ENCODE measurements around the gene LEMD3. TPM values are rescaled to one million over a fixed set of nuclear protein-coding genes. Genes with fewer than 3 reads are reported as not detected.

Gene LEMD3
- total RNA-seq, 2 experiments from 2014 or later: 67.1 to 68.8 TPM

DNA sequence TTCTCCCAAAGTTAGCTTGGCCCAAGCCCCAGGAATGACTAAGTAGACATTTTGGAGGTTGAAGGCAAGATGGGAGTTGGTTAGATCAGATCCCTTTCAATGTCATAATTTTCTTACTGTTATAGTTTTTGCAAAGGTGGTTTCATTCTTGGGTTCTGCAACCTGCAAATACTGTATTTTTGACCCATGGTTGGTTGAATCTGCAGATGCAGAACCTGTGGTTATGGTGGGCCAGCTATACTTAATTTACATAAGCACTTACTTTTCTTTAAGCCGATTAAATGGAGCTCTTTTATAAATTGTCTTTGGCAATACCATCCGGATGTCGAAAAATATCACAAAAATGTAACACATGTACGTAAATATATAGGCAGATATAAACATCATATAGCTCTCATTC is 25.6 kb downstream of the LEMD3 start:
- H3K36me3 Mint-ChIP-seq (ENCODE audit: low read depth): peaks cover 75% of the 10 kb centered on the region

DNA sequence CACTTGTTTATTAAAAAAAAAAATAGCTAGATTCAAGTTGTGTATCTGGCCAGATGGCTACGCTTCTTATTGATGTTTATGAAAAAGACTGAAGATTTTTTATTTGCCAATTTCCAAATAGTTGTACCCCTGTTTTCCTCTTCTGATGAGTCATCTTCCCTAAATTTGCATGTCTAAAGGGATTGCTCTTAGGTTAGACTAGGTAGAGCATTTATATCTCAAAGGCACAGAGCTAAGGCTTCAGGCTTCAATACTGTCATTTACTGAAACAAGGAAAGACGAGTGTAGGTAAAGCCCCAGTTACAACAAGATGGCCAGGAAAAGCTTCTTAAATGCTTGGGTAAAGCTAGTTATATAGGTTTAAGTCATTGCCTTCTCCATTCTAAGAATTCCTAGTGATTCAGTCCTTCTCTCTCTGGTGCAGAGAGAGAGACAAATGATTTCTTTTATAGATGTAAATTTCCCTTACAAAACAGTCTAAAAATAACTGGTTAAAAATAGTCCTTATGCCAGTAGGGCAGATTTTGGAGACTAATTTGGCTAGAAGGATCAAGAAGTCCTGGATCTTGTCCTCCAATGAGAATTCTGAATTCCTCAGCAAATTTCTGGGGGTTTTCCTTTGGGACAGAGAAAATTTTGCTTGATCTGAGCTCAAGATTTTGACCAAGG is 26.1 kb downstream of the LEMD3 start:
- Mint-ChIP-seq H3K27me3 (no peaks in the 10 kb centered on the region), H3K9me3 (peaks cover 11% of the 10 kb centered on the region), H3K27ac (no peak overlapping the region), H3K4me3 (no peak overlapping the region), H3K4me1 (ENCODE audit: low read depth) (peaks cover 76% of the 10 kb centered on the region), H3K36me3 (ENCODE audit: low read depth) (peaks cover 78% of the 10 kb centered on the region)
- Histone ChIP-seq H3K27ac (ENCODE audit: low read depth in 1 of 2, low read length in 2 of 2) (no peak overlapping the region), H3K9me3 (ENCODE audit: control insufficient read depth in 1 of 2, insufficient read depth in 1 of 2, low read length in 2 of 2) (peaks cover 0 to 13% of the 10 kb centered on the region in 2 experiments), H3K4me3 (ENCODE audit: low read length) (no peak overlapping the region), H3K4me1 (ENCODE audit: insufficient read depth, low read length) (peaks cover 7% of the 10 kb centered on the region), H3K27me3 (ENCODE audit: control insufficient read depth in 1 of 2, insufficient read depth in 2 of 2, low read length in 2 of 2) (no peaks in the 10 kb centered on the region), H3K36me3 (ENCODE audit: insufficient read depth, low read length) (peaks cover 8% of the 10 kb centered on the region)
- TF ChIP-seq, protein P1, sequence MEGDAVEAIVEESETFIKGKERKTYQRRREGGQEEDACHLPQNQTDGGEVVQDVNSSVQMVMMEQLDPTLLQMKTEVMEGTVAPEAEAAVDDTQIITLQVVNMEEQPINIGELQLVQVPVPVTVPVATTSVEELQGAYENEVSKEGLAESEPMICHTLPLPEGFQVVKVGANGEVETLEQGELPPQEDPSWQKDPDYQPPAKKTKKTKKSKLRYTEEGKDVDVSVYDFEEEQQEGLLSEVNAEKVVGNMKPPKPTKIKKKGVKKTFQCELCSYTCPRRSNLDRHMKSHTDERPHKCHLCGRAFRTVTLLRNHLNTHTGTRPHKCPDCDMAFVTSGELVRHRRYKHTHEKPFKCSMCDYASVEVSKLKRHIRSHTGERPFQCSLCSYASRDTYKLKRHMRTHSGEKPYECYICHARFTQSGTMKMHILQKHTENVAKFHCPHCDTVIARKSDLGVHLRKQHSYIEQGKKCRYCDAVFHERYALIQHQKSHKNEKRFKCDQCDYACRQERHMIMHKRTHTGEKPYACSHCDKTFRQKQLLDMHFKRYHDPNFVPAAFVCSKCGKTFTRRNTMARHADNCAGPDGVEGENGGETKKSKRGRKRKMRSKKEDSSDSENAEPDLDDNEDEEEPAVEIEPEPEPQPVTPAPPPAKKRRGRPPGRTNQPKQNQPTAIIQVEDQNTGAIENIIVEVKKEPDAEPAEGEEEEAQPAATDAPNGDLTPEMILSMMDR (IDR thresholded peaks at IDR 0.05): no peak
- ChIA-PET POLR2A (interaction anchor here (1.7 kb wide), 1 partner anchor 26 kb away, joined by 13 read pairs; the partner anchor contains the start of gene LEMD3), CTCF (interaction anchor here (1.5 kb wide), 1 partner anchor 9 kb away, joined by 4 read pairs; no protein-coding TSS in a partner anchor)
- intact Hi-C loops (cut with DNase I, micrococcal nuclease): no loop called here
- ATAC-seq (ENCODE audit: poor library complexity): no peak
- no peak for DNase-seq

More for the DNA sequence above, 25.6 kb downstream of the LEMD3 start:
- POLR2A ChIA-PET: interaction anchor here (1.7 kb wide), 1 partner anchor 26 kb away, joined by 13 read pairs; the partner anchor contains the start of gene LEMD3
- TF ChIP-seq, protein P1 (IDR thresholded peaks at IDR 0.05): no peak
- intact Hi-C loops (cut with DNase I, micrococcal nuclease): no loop called here
- Histone ChIP-seq H3K27me3 (ENCODE audit: control insufficient read depth in 1 of 2, insufficient read depth in 2 of 2, low read length in 2 of 2) (no peaks in the 10 kb centered on the region), H3K4me1 (ENCODE audit: insufficient read depth, low read length) (peaks cover 7% of the 10 kb centered on the region), H3K4me3 (ENCODE audit: low read length) (no peak overlapping the region), H3K9me3 (ENCODE audit: control insufficient read depth in 1 of 2, insufficient read depth in 1 of 2, low read length in 2 of 2) (peaks cover 0 to 13% of the 10 kb centered on the region in 2 experiments), H3K27ac (ENCODE audit: low read depth in 1 of 2, low read length in 2 of 2) (no peak overlapping the region), H3K36me3 (ENCODE audit: insufficient read depth, low read length) (peaks cover 8% of the 10 kb centered on the region)
- DNase-seq (no peak), ATAC-seq (ENCODE audit: poor library complexity) (no peak)
- H3K27me3 Mint-ChIP-seq: no peaks in the 10 kb centered on the region
- H3K9me3 Mint-ChIP-seq: peaks cover 11% of the 10 kb centered on the region
- H3K27ac Mint-ChIP-seq: no peak overlapping the region
- no peak overlapping the region for H3K4me3 Mint-ChIP-seq
- CTCF ChIA-PET: no interaction called here
- peaks cover 76% of the 10 kb centered on the region for H3K4me1 Mint-ChIP-seq (ENCODE audit: low read depth)

DNA sequence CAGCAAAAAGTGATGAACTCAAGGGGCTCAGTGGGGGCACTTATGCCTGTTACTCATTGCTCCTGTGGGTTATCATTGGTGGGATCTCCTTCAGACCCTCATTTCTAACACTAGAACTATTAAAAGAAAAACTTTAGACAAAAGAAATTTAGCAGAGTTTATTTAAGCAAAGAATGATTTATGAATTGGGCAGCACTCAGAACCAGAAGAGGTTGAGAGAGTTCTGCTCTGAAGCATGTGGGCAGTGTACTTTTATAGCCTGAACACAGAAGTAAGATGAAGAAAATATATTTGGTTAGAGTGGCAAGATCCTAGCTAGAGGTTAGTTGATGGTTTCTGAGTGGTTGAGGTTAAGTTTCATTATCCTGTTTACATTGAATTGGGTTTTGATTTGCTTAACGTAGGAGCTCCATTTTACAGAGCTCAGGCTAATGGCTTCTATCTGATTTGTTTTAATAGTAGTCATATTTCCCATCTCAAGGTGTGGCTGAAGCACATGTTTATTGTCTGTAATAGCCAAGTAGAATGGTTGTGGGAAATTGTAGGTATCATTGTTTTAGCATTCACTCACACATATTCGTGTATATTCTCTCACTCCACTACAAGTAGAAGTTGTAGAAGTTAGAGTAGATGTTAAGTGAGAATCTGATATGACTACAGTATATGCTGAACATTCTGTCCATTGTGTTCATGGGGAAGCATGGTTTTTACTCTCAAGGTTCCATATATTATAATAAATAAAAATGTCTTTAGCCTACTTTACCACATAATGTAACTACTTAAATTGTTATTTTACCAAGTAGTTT is 27.6 kb downstream of the LEMD3 start:
- H3K9me3 Mint-ChIP-seq: peaks cover 11% of the 10 kb centered on the region
- no peaks in the 10 kb centered on the region for H3K27me3 Mint-ChIP-seq
- peaks cover 7% of the 10 kb centered on the region for H3K4me1 ChIP-seq (ENCODE audit: insufficient read depth, low read length)
- CTCF ChIA-PET: interaction anchor here (1.5 kb wide), 1 partner anchor 11 kb away, joined by 4 read pairs; no protein-coding TSS in a partner anchor
- intact Hi-C loops (cut with DNase I, micrococcal nuclease): no loop called here
- peaks cover 0 to 13% of the 10 kb centered on the region in 2 experiments for H3K9me3 ChIP-seq (ENCODE audit: control insufficient read depth in 1 of 2, insufficient read depth in 1 of 2, low read length in 2 of 2)
- no peak overlapping the region for H3K27ac ChIP-seq (ENCODE audit: low read depth in 1 of 2, low read length in 2 of 2)
- peak overlapping the region; percentile 11 for H3K4me3 Mint-ChIP-seq
- ATAC-seq (ENCODE audit: poor library complexity): no peak
- no peak for DNase-seq
- no peak overlapping the region for H3K4me3 ChIP-seq (ENCODE audit: low read length)
- no peaks in the 10 kb centered on the region for H3K27me3 ChIP-seq (ENCODE audit: control insufficient read depth in 1 of 2, insufficient read depth in 2 of 2, low read length in 2 of 2)
- H3K4me1 Mint-ChIP-seq (ENCODE audit: low read depth): peaks cover 78% of the 10 kb centered on the region
- TF ChIP-seq, protein P1 (IDR thresholded peaks at IDR 0.05): no peak
- H3K27ac Mint-ChIP-seq: peak overlapping the region; percentile 38
- peaks cover 8% of the 10 kb centered on the region for H3K36me3 ChIP-seq (ENCODE audit: insufficient read depth, low read length)
- POLR2A ChIA-PET: interaction anchor here (1.0 kb wide), 1 partner anchor 28 kb away, joined by 3 read pairs; no protein-coding TSS in a partner anchor
- H3K36me3 Mint-ChIP-seq (ENCODE audit: low read depth): peaks cover 84% of the 10 kb centered on the region
